ENCODE data around the gene KRTAP4-11.
"Not testable (repeated sequence)": the region's sequence is repeated elsewhere in the genome, so short reads cannot be mapped to it uniquely, and the experiment has no call there.

DNA sequence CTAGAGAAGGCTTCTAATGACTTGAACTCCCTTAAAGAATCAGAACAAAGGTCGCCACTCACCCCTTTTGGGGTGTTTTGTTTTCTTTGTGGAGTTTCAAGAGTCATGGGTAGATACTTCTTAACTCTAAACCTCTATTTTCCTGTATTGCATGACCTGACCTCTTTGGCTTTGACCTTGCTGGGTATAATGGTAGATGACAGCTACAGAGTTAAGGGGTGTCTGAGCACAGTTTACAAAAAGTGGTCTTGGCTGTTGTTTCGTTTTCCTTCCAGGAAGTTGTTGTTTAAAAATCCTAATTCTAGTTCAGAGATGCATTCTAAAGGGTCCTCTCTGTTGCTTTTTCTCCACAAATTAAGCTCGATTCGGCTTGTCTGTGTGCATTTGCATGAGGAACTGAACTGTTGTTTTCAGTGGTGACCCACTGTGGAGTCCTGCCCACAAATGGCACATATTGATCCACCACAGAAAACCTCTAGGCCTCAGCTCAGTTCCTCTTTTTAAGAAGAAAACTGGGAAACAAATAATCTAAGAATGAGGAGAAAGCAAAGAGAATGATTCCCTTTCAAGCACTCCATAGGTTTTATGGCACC lies 29.3 kb downstream of the KRTAP4-11 start:
- not testable (repeated sequence) for TF ChIP-seq PTBP1 (IDR thresholded peaks at IDR 0.05; ENCODE audit: low read depth, low read length, poor library complexity, severe bottlenecking); ZNF530 (CRISPR knock-in tag; IDR thresholded peaks at IDR 0.05; ENCODE audit: low read depth); FOXK2 (IDR thresholded peaks at IDR 0.05); ZKSCAN1 (IDR thresholded peaks at IDR 0.05; ENCODE audit: low read length); JUN (CRISPR knock-in tag; IDR thresholded peaks at IDR 0.05); SP1 (IDR thresholded peaks at IDR 0.05); SP1 (CRISPR knock-in tag; IDR thresholded peaks at IDR 0.05)
- TF ChIP-seq, protein P1, sequence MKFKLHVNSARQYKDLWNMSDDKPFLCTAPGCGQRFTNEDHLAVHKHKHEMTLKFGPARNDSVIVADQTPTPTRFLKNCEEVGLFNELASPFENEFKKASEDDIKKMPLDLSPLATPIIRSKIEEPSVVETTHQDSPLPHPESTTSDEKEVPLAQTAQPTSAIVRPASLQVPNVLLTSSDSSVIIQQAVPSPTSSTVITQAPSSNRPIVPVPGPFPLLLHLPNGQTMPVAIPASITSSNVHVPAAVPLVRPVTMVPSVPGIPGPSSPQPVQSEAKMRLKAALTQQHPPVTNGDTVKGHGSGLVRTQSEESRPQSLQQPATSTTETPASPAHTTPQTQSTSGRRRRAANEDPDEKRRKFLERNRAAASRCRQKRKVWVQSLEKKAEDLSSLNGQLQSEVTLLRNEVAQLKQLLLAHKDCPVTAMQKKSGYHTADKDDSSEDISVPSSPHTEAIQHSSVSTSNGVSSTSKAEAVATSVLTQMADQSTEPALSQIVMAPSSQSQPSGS (CRISPR knock-in tag; IDR thresholded peaks at IDR 0.05): not testable (repeated sequence)
- TF ChIP-seq, protein P2, sequence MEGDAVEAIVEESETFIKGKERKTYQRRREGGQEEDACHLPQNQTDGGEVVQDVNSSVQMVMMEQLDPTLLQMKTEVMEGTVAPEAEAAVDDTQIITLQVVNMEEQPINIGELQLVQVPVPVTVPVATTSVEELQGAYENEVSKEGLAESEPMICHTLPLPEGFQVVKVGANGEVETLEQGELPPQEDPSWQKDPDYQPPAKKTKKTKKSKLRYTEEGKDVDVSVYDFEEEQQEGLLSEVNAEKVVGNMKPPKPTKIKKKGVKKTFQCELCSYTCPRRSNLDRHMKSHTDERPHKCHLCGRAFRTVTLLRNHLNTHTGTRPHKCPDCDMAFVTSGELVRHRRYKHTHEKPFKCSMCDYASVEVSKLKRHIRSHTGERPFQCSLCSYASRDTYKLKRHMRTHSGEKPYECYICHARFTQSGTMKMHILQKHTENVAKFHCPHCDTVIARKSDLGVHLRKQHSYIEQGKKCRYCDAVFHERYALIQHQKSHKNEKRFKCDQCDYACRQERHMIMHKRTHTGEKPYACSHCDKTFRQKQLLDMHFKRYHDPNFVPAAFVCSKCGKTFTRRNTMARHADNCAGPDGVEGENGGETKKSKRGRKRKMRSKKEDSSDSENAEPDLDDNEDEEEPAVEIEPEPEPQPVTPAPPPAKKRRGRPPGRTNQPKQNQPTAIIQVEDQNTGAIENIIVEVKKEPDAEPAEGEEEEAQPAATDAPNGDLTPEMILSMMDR (CRISPR knock-in tag; IDR thresholded peaks at IDR 0.05): not testable (repeated sequence)
- TF ChIP-seq, protein P3, sequence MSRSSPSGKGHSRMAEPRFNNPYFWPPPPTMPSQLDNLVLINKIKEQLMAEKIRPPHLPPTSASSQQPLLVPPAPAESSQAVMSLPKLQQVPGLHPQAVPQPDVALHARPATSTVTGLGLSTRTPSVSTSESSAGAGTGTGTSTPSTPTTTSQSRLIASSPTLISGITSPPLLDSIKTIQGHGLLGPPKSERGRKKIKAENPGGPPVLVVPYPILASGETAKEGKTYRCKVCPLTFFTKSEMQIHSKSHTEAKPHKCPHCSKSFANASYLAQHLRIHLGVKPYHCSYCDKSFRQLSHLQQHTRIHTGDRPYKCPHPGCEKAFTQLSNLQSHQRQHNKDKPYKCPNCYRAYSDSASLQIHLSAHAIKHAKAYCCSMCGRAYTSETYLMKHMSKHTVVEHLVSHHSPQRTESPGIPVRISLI (CRISPR knock-in tag; IDR thresholded peaks at IDR 0.05; ENCODE audit: borderline replicate concordance): not testable (repeated sequence)
- TF ChIP-seq, protein P4, sequence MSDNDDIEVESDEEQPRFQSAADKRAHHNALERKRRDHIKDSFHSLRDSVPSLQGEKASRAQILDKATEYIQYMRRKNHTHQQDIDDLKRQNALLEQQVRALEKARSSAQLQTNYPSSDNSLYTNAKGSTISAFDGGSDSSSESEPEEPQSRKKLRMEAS (IDR thresholded peaks at IDR 0.05): not testable (repeated sequence)
